ENCODE results near the gene TBC1D22A. TPM values are rescaled to one million over a fixed set of nuclear protein-coding genes. Genes with fewer than 3 reads are reported as not detected.
"Not testable (repeated sequence)": the region's sequence is repeated elsewhere in the genome, so short reads cannot be mapped to it uniquely, and the experiment has no call there.

TBC1D22A gene
- total RNA-seq, 1 experiment from 2014 or later, result 14.3 TPM

GRCh38 chr22:47139790-47140119, 377.3 kb downstream of the TBC1D22A start:
- Histone ChIP-seq H3K36me3 (ENCODE audit: low read depth, low read length) (no peaks in the 10 kb centered on the region), H3K9me3 (ENCODE audit: low read length) (no peaks in the 10 kb centered on the region), H3K9ac (ENCODE audit: low read length) (no peak overlapping the region), H3K79me2 (ENCODE audit: low read length) (no peaks in the 10 kb centered on the region), H3K27ac (ENCODE audit: low read length) (no peak overlapping the region), H3K4me1 (ENCODE audit: insufficient read depth, low read length) (no peaks in the 10 kb centered on the region), H3K9me2 (replicated peaks; ENCODE audit: low read length) (no peaks in the 10 kb centered on the region), H3K4me2 (ENCODE audit: low read length) (no peak overlapping the region), H3K27me3 (ENCODE audit: low read length) (no peaks in the 10 kb centered on the region), H3K4me3 (ENCODE audit: low read length) (no peak overlapping the region), H4K20me1 (ENCODE audit: low read length) (no peaks in the 10 kb centered on the region), H3F3A (ENCODE audit: low read length, unreplicated experiment) (no peaks in the 10 kb centered on the region), H2AFZ (ENCODE audit: low read length) (no peak overlapping the region)
- CTCF ChIA-PET, result no interaction called here
- POLR2A ChIA-PET (ENCODE audit: unreplicated experiment), result no interaction called here
- intact Hi-C loops (cut with micrococcal nuclease), result no loop called here
- TF ChIP-seq EZH2 (IDR thresholded peaks at IDR 0.05; ENCODE audit: low read length, unreplicated experiment), result no peak
- TF ChIP-seq EZH2phosphoT487 (IDR thresholded peaks at IDR 0.05; ENCODE audit: borderline replicate concordance, low read length), result no peak
- no peak for TF ChIP-seq CTCF (conservative IDR thresholded peaks at IDR 0.05; ENCODE audit: low read depth, low read length)
- no TSS peak for BruUV-seq (replicated peaks)
- ATAC-seq (no peak), DNase-seq (no peak)

- H3K27ac ChIP-seq (ENCODE audit: low read length); H2AFZ ChIP-seq (ENCODE audit: low read length); POLR2A ChIA-PET (ENCODE audit: unreplicated experiment); intact Hi-C loops (cut with micrococcal nuclease); DNase-seq; H3K4me1 ChIP-seq (ENCODE audit: insufficient read depth, low read length); CTCF ChIA-PET; BruUV-seq (replicated peaks); H3K4me3 ChIP-seq (ENCODE audit: low read length); H3K9me3 ChIP-seq (ENCODE audit: low read length); H3F3A ChIP-seq (ENCODE audit: low read length, unreplicated experiment); H3K27me3 ChIP-seq (ENCODE audit: low read length); H3K4me2 ChIP-seq (ENCODE audit: low read length); H4K20me1 ChIP-seq (ENCODE audit: low read length); H3K36me3 ChIP-seq (ENCODE audit: low read depth, low read length); H3K79me2 ChIP-seq (ENCODE audit: low read length); H3K9me2 ChIP-seq (replicated peaks; ENCODE audit: low read length); ATAC-seq; H3K9ac ChIP-seq (ENCODE audit: low read length): not testable (repeated sequence)
Observed at GRCh38 chr22:47140975-47141374, 378.5 kb downstream of the TBC1D22A start.

GRCh38 chr22:47142427-47143046, 380.1 kb downstream of the TBC1D22A start:
- H3K4me3 ChIP-seq (ENCODE audit: low read length), result no peak overlapping the region
- H4K20me1 ChIP-seq (ENCODE audit: low read length), result no peaks in the 10 kb centered on the region
- BruUV-seq (replicated peaks), result no TSS peak
- H2AFZ ChIP-seq (ENCODE audit: low read length), result no peak overlapping the region
- H3K79me2 ChIP-seq (ENCODE audit: low read length), result no peaks in the 10 kb centered on the region
- no peak overlapping the region for H3K9ac ChIP-seq (ENCODE audit: low read length)
- H3K27ac ChIP-seq (ENCODE audit: low read length), result no peak overlapping the region
- H3K9me3 ChIP-seq (ENCODE audit: low read length), result no peaks in the 10 kb centered on the region
- no peaks in the 10 kb centered on the region for H3K4me1 ChIP-seq (ENCODE audit: insufficient read depth, low read length)
- H3K4me2 ChIP-seq (ENCODE audit: low read length), result no peak overlapping the region
- intact Hi-C loops (cut with micrococcal nuclease), result no loop called here
- no peaks in the 10 kb centered on the region for H3K9me2 ChIP-seq (replicated peaks; ENCODE audit: low read length)
- no peaks in the 10 kb centered on the region for H3F3A ChIP-seq (ENCODE audit: low read length, unreplicated experiment)
- ChIA-PET POLR2A (ENCODE audit: unreplicated experiment) (no interaction called here), CTCF (no interaction called here)
- ATAC-seq (no peak), DNase-seq (no peak)
- H3K36me3 ChIP-seq (ENCODE audit: low read depth, low read length), result no peaks in the 10 kb centered on the region
- TF ChIP-seq EZH2 (IDR thresholded peaks at IDR 0.05; ENCODE audit: low read length, unreplicated experiment) (no peak), EZH2phosphoT487 (IDR thresholded peaks at IDR 0.05; ENCODE audit: borderline replicate concordance, low read length) (no peak), CTCF (conservative IDR thresholded peaks at IDR 0.05; ENCODE audit: low read depth, low read length) (no peak)
- H3K27me3 ChIP-seq (ENCODE audit: low read length), result no peaks in the 10 kb centered on the region

All from PC-3 (cell line).